ENCODE results near the gene SLC10A2.

SLC10A2 gene

GRCh38 chr13:103055166-103055565, 11.1 kb downstream of the SLC10A2 start:
- no peak for TF ChIP-seq CTCF (conservative IDR thresholded peaks at IDR 0.05; ENCODE audit: low read depth, low read length)
- DNase-seq (ENCODE audit: low read depth), result no peak
- H3K4me3 ChIP-seq (ENCODE audit: low read depth, low read length), result no peak overlapping the region

- no peak for DNase-seq (ENCODE audit: low read depth)
- H3K4me3 ChIP-seq (ENCODE audit: low read depth, low read length), result no peak overlapping the region
- no peak for TF ChIP-seq CTCF (conservative IDR thresholded peaks at IDR 0.05; ENCODE audit: low read depth, low read length)
Observed at GRCh38 chr13:103046676-103047075, 19.5 kb downstream of the SLC10A2 start.

GRCh38 chr13:103044056-103044455, 22.2 kb downstream of the SLC10A2 start:
- DNase-seq (ENCODE audit: low read depth), result no peak
- no peak overlapping the region for H3K4me3 ChIP-seq (ENCODE audit: low read depth, low read length)
- no peak for TF ChIP-seq CTCF (conservative IDR thresholded peaks at IDR 0.05; ENCODE audit: low read depth, low read length)

GRCh38 chr13:103040006-103040405, 26.2 kb downstream of the SLC10A2 start:
- no peak for DNase-seq (ENCODE audit: low read depth)
- TF ChIP-seq CTCF (conservative IDR thresholded peaks at IDR 0.05; ENCODE audit: low read depth, low read length), result no peak
- H3K4me3 ChIP-seq (ENCODE audit: low read depth, low read length), result no peak overlapping the region

GRCh38 chr13:103039183-103039582, 27.0 kb downstream of the SLC10A2 start:
- no peak for TF ChIP-seq CTCF (conservative IDR thresholded peaks at IDR 0.05; ENCODE audit: low read depth, low read length)
- no peak overlapping the region for H3K4me3 ChIP-seq (ENCODE audit: low read depth, low read length)
- DNase-seq (ENCODE audit: low read depth), result no peak

- H3K4me3 ChIP-seq (ENCODE audit: low read depth, low read length), result no peak overlapping the region
Observed at GRCh38 chr13:103036268-103036667, 29.9 kb downstream of the SLC10A2 start.

More at GRCh38 chr13:103036268-103036667, 29.9 kb downstream of the SLC10A2 start:
- TF ChIP-seq CTCF (conservative IDR thresholded peaks at IDR 0.05; ENCODE audit: low read depth, low read length), result no peak
- no peak for DNase-seq (ENCODE audit: low read depth)

All from choroid plexus epithelial cell (primary cell).